WTC11 (cell line): ENCODE data around the gene WSCD1.

Experiments
- ESRRA ChIP-seq: sonication (generic); formaldehyde crosslinking; IDR thresholded peaks from 2 replicates; pipeline ENCODE4 v1.8.1; 2022; ENCODE audit warnings: mild to moderate bottlenecking, missing genetic modification reagents, borderline replicate concordance
- TEAD1 ChIP-seq: sonication (generic); formaldehyde crosslinking; IDR thresholded peaks from 2 replicates; pipeline ENCODE4 v1.8.0; 2022; ENCODE audit warnings: mild to moderate bottlenecking, missing genetic modification reagents
- USF2 ChIP-seq: sonication (generic); formaldehyde crosslinking; IDR thresholded peaks from 2 replicates; pipeline ENCODE4 v1.8.1; 2023; ENCODE audit warnings: mild to moderate bottlenecking, missing genetic modification reagents, moderate library complexity
- ZNF138 ChIP-seq: sonication (generic); formaldehyde crosslinking; conservative IDR thresholded peaks from 2 replicates; pipeline ENCODE4 v1.8.1; 2022; ENCODE audit warnings: mild to moderate bottlenecking, moderate library complexity, missing genetic modification reagents
- ZNF416 ChIP-seq: fragments of 250-450 bp; sonication (Bioruptor Pico); IDR thresholded peaks from 2 replicates; pipeline ENCODE4 v1.9.0; 2021; ENCODE audit warnings: mild to moderate bottlenecking, inconsistent platforms
- TF ChIP-seq, protein P1 (sequence below): fragments of 200-600 bp; IDR thresholded peaks from 2 replicates; pipeline ENCODE4 v1.8.0; 2022; ENCODE audit warnings: antibody characterized with exemption
- TF ChIP-seq, protein P2 (sequence below): sonication (generic); formaldehyde crosslinking; IDR thresholded peaks from 2 replicates; pipeline ENCODE4 v1.8.0; 2022; ENCODE audit warnings: mild to moderate bottlenecking, missing genetic modification reagents

- TF ChIP-seq, protein P1, sequence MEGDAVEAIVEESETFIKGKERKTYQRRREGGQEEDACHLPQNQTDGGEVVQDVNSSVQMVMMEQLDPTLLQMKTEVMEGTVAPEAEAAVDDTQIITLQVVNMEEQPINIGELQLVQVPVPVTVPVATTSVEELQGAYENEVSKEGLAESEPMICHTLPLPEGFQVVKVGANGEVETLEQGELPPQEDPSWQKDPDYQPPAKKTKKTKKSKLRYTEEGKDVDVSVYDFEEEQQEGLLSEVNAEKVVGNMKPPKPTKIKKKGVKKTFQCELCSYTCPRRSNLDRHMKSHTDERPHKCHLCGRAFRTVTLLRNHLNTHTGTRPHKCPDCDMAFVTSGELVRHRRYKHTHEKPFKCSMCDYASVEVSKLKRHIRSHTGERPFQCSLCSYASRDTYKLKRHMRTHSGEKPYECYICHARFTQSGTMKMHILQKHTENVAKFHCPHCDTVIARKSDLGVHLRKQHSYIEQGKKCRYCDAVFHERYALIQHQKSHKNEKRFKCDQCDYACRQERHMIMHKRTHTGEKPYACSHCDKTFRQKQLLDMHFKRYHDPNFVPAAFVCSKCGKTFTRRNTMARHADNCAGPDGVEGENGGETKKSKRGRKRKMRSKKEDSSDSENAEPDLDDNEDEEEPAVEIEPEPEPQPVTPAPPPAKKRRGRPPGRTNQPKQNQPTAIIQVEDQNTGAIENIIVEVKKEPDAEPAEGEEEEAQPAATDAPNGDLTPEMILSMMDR = no peak
- TF ChIP-seq, protein P2, sequence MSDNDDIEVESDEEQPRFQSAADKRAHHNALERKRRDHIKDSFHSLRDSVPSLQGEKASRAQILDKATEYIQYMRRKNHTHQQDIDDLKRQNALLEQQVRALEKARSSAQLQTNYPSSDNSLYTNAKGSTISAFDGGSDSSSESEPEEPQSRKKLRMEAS (CRISPR knock-in tag) = no peak
- TF ChIP-seq USF2 (CRISPR knock-in tag) (no peak), ZNF138 (no peak), ZNF416 (CRISPR knock-in tag) (no peak), TEAD1 (CRISPR knock-in tag) (no peak), ESRRA (CRISPR knock-in tag) (no peak)
These were observed 833 bp downstream of the WSCD1 start for GRCh38 chr17:6070913-6071511.
